Adrenal gland (tissue), 12 donors: ENCODE measurements around the gene EHMT2. TPM values are rescaled to one million over a fixed set of nuclear protein-coding genes. Genes with fewer than 3 reads are reported as not detected.

Source experiments
- DNase-seq, 7 donors: peaks; one replicate each; pipeline ENCODE4 v3.0.0-alpha.2; 2019 to 2020
- H3K27ac ChIP-seq, 5 donors: fragments of 200-600 bp; sonication (generic) in 4 of 5; 1 replicate in 3 of 5; 2 replicates in 2 of 5; pipeline versions ENCODE4 v1.5.1 to v1.8.0; 2016 to 2020; ENCODE audit warnings: mild to moderate bottlenecking in 1 of 5
- H3K27me3 ChIP-seq: fragments of 200-600 bp; 2 replicates; pipeline ENCODE4 v1.8.0; 2021
- H3K36me3 ChIP-seq, 2 donors: fragments of 200-600 bp; replicated peaks in 1 of 2; 1 replicate in 1 of 2; 2 replicates in 1 of 2; pipeline versions ENCODE4 v1.5.1 to v1.8.0; 2018 to 2022
- H3K4me1 ChIP-seq, 2 donors: fragments of 200-600 bp; replicated peaks in 1 of 2; 1 replicate in 1 of 2; 2 replicates in 1 of 2; pipeline versions ENCODE4 v1.5.1 to v1.8.0; 2018 to 2021
- H3K4me3 ChIP-seq, 4 donors: fragments of 200-600 bp; sonication (generic) in 3 of 4; one replicate each; pipeline ENCODE4 v1.5.1; 2016 to 2018
- H3K9me3 ChIP-seq, 3 donors: fragments of 200-600 bp; sonication (generic) in 1 of 3; replicated peaks in 1 of 3; 1 replicate in 2 of 3; 2 replicates in 1 of 3; pipeline versions ENCODE4 v1.5.1 to v1.8.0; 2016 to 2021
- POLR2A ChIP-seq, 2 donors: fragments of 450-650 bp; IDR thresholded peaks; one replicate each; pipeline ENCODE4 v1.6.1; 2017; ENCODE audit warnings: antibody characterized with exemption in 2 of 2, mild to moderate bottlenecking in 2 of 2, moderate library complexity in 1 of 2
- WGBS, 4 donors: extraction: QIAGEN DNeasy Blood & Tissue Kit in 2 of 4; methylation state at CpG; one replicate each; pipeline versions ENCODE4 v1.1.5 to v1.1.7; 2013 to 2017; 5-methylcytosine and 5-hydroxymethylcytosine counted together
- intact Hi-C, 2 donors: fragments of 100-400 bp; cut with DNase I; formaldehyde crosslinking; loops; one replicate each; pipeline versions ENCODE4 v1.14.1 to v1.15.0; 2022 to 2023
- polyA plus RNA-seq, 3 donors: library from polyadenylated mRNA; stranded (reverse); fragments of 200-250 nt in 2 of 3; fragments of 350-450 nt in 1 of 3; fragmentation: Illumina TruSeq in 1 of 3; extraction: RNeasy Lipid Tissue Mini Kit (QIAGEN cat#74804) in 1 of 3; gene quantifications; one replicate each; pipeline ENCODE4 v1.2.3, GENCODE V29; 2013 to 2014
- total RNA-seq, 9 donors: library from RNA; depleted of rRNA in 4 of 9; stranded (reverse); fragments of >200 nt in 4 of 9; fragments of 120-200 nt in 1 of 9; fragmentation: NEBNext Ultra II Directional in 1 of 9; extraction: Animal tissue kit (Norgen Biotek cat#: 25700) in 1 of 9; gene quantifications; one replicate each; pipeline versions ENCODE4 v1.1.0 to v1.2.4, GENCODE V29; 2013 to 2023
- TF ChIP-seq, protein P1 (sequence below), 6 experiments: fragments of 450-650 bp in 4 of 6; fragments of 200-600 bp in 2 of 6; sonication (generic) in 1 of 6; IDR thresholded peaks; 1 replicate in 5 of 6; 2 replicates in 1 of 6; pipeline versions ENCODE4 v1.5.1 to v1.8.0; 2016 to 2021; ENCODE audit warnings: antibody characterized with exemption in 6 of 6, mild to moderate bottlenecking in 2 of 6, moderate library complexity in 1 of 6
- donor health status: healthy with polysubstance abuse.
- donor health status: Bipolar disorder and iron deficiency.
- donor health status: DM: yes; HTN: yes; CAD: no.
- donor health status: DM: no; HTN: no; CAD: no.
- donor health status: DM: no; HTN: no; CAD: no.
- donor health status: DM: yes; HTN: yes; CAD: no.

EHMT2 gene
- total and polyA plus RNA-seq, 12 donors, result 16.8 to 107 (median 49.9) TPM

GRCh38 chr6:31876357-31876756 lies 21.1 kb downstream of the EHMT2 start:
- WGBS, 4 donors, result 91 to 95% (median 94%) methylated on average over 7 of the region's 7 CpGs
- no peaks in the 10 kb centered on the region for H3K9me3 ChIP-seq
- H3K4me3 ChIP-seq, result no peak overlapping the region
- no peaks in the 10 kb centered on the region for H3K27me3 ChIP-seq
- no peak for TF ChIP-seq POLR2A (IDR thresholded peaks at IDR 0.05)
- TF ChIP-seq, protein P1, sequence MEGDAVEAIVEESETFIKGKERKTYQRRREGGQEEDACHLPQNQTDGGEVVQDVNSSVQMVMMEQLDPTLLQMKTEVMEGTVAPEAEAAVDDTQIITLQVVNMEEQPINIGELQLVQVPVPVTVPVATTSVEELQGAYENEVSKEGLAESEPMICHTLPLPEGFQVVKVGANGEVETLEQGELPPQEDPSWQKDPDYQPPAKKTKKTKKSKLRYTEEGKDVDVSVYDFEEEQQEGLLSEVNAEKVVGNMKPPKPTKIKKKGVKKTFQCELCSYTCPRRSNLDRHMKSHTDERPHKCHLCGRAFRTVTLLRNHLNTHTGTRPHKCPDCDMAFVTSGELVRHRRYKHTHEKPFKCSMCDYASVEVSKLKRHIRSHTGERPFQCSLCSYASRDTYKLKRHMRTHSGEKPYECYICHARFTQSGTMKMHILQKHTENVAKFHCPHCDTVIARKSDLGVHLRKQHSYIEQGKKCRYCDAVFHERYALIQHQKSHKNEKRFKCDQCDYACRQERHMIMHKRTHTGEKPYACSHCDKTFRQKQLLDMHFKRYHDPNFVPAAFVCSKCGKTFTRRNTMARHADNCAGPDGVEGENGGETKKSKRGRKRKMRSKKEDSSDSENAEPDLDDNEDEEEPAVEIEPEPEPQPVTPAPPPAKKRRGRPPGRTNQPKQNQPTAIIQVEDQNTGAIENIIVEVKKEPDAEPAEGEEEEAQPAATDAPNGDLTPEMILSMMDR (IDR thresholded peaks at IDR 0.05), result no peak
- peaks cover 3 to 17% of the 10 kb centered on the region in 2 donors for H3K4me1 ChIP-seq
- no peak overlapping the region for H3K27ac ChIP-seq
- DNase-seq, result no peak
- H3K36me3 ChIP-seq, result peaks cover 0 to 20% of the 10 kb centered on the region in 2 donors
- intact Hi-C loops, result no loop called here

GRCh38 chr6:31875877-31876276 lies 21.6 kb downstream of the EHMT2 start:
- DNase-seq, result no peak
- TF ChIP-seq, protein P1 (IDR thresholded peaks at IDR 0.05), result no peak
- no peak for TF ChIP-seq POLR2A (IDR thresholded peaks at IDR 0.05)
- 71 to 79% (median 73%) methylated on average over 5 of the region's 5 CpGs for WGBS, 4 donors
- intact Hi-C loops, result no loop called here
- Histone ChIP-seq H3K4me3 (no peak overlapping the region), H3K27me3 (no peaks in the 10 kb centered on the region), H3K9me3 (no peaks in the 10 kb centered on the region), H3K36me3 (peaks cover 0 to 15% of the 10 kb centered on the region in 2 donors), H3K4me1 (peaks cover 8 to 22% of the 10 kb centered on the region in 2 donors), H3K27ac (no peak overlapping the region)

DNA sequence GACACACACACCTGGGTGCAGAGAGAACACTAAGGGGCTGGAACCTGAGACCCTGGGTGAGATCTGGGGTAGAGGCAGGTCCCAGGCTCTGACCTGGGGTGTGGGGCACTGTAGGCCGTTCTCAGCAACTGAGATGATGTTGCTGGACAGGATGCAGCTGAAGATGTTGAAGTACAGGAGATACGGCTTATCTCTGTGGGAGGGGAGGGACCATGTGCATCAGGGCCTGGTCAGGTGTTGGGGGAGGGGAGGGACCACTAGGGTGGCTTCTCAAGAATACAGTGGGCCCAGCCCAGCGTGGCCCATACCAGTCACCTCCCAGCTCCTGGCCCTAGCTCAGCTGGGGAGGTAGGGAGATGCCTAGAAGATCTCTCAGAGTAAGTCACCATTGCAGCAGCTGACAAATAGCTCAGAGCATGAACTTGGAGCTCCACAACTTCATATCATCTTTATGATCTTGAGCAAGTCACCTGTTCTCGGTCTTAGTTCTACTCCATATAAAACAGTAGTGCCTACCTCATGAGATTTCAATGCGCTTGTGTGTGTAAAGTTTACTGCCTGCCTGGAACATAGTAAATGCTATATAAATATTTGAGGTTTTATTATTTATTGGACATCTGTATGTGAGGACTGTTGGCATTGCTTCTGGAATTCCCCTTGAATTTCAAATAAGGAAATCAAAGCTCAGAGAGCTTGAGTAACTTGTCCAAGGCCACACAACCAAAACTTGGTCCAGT lies 22.5 kb downstream of the EHMT2 start:
- Histone ChIP-seq H3K36me3 (peaks cover 0 to 6% of the 10 kb centered on the region in 2 donors), H3K4me3 (no peak overlapping the region), H3K27ac (peak overlapping the region in 1 of 5 donors; percentile 38), H3K9me3 (no peaks in the 10 kb centered on the region), H3K27me3 (no peaks in the 10 kb centered on the region), H3K4me1 (peaks cover 16 to 29% of the 10 kb centered on the region in 2 donors)
- DNase-seq, result no peak
- TF ChIP-seq, protein P1 (IDR thresholded peaks at IDR 0.05), result no peak
- TF ChIP-seq POLR2A (IDR thresholded peaks at IDR 0.05), result no peak
- intact Hi-C loops, result no loop called here
- 84 to 91% (median 91%) methylated on average over 5 of the region's 5 CpGs for WGBS, 4 donors

GRCh38 chr6:31874084-31874670 lies 23.3 kb downstream of the EHMT2 start:
- TF ChIP-seq, protein P1 (IDR thresholded peaks at IDR 0.05), result no peak
- no peak for TF ChIP-seq POLR2A (IDR thresholded peaks at IDR 0.05)

More at GRCh38 chr6:31874084-31874670, 23.3 kb downstream of the EHMT2 start:
- Histone ChIP-seq H3K9me3 (no peaks in the 10 kb centered on the region), H3K4me3 (no peak overlapping the region), H3K27ac (no peak overlapping the region), H3K27me3 (no peaks in the 10 kb centered on the region), H3K4me1 (peaks cover 16 to 30% of the 10 kb centered on the region in 2 donors), H3K36me3 (no peaks in the 10 kb centered on the region)
- DNase-seq, result no peak
- WGBS, 4 donors, result 62 to 71% (median 68%) methylated on average over 4 of the region's 4 CpGs
- intact Hi-C loops, result no loop called here
